ACHN (cell line): ENCODE data around the gene NALCN.

ENCODE experiments used
- DNase-seq: peaks from one replicate; pipeline ENCODE4 v3.0.0-alpha.2; 2015
- in situ Hi-C: cut with HindIII; loops from 2 replicates; pipeline ENCODE4 v1.10.0; 2017; ENCODE audit warnings: low sequenced_read_pairs, low pct_ligation_motif_present, low pct_unique_long_range_greater_than_20kb

NALCN gene

GRCh38 chr13:101248739-101249514 is 167.4 kb downstream of the NALCN start:
- DNase-seq: no peak
- in situ Hi-C loops: no loop called here

GRCh38 chr13:101242720-101243119 is 173.6 kb downstream of the NALCN start:
- in situ Hi-C loops: no loop called here

DNA sequence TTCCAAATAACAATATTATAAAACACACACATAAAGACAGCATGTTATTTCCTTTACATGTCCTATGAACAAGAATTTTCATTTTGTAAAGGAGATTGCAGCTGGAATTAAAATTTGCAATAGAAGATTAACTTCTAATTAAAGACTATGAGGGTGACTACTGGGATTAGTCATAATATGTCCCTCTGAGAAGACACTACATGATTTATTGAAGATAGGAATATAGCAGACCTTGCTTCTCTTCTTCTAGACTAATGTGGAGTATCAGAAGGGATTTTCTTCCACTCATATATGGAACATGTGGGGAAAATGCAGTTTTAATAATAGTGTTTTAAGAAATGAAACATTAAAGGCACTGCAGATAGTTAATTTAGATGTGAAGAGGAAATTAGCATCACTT is 177.8 kb downstream of the NALCN start:
- DNase-seq: no peak
- in situ Hi-C loops: no loop called here

More at GRCh38 chr13:101242720-101243119, 173.6 kb downstream of the NALCN start:
- DNase-seq: no peak

DNA sequence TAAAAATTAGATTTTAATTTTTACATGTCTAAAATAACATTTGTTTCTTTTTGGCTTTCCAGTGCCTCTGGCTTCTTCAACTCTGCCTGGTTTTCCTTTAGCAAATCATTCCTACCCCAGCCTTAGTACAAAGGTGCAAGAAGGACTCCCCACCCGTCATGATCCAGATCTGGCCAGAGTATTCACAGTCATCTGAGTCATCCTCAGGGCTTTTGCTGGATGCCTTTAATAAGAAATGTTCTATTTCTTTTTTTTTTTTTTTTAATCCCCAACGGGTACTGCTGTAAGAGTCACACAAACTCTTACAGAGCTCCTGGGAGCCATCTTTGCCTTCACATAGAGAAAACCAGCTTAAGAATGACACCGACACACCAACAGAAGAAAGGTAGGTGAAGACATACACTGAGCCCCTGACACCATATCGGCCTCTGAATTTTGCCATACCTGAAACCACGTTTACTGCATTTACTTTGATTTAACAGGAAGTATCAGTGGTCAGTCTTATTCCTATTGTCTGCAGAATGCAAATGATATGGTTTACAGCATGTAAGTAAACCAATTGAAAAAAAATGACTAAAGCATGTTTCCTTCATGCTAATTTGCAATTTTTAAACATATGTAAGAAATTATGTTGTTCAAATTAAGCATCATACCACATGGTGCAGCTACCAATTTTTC is 184.4 kb downstream of the NALCN start:
- in situ Hi-C loops: no loop called here
- no peak for DNase-seq

DNA sequence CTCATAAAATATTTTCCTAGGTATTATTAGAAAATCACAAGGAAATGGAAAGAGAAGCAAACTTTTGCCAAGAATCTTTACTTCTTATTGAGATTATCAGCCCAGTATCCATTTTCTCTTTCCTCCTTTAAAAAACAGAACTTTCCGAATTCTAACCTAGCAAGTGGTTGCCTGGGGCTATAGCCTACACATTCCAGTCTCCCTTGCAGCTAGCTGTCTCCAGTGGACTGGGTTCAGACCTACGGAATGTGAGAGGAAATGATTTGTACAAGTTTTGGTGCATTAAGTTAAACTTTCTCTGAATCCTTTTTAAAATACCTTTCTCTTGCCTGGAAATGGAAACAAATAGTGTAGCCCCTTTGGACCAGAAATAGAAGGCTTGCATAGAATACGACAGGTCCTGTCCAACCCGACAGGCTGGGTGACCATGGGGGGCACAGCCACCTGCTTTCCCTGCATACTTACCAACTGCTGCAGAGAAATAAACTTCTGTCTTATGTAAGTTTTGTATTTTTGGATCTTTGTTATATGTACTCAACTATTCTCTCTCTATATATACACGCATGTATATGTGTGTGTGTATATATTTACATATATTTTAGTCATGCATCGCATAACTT is 185.9 kb downstream of the NALCN start:
- in situ Hi-C loops: no loop called here
- DNase-seq: no peak

DNA sequence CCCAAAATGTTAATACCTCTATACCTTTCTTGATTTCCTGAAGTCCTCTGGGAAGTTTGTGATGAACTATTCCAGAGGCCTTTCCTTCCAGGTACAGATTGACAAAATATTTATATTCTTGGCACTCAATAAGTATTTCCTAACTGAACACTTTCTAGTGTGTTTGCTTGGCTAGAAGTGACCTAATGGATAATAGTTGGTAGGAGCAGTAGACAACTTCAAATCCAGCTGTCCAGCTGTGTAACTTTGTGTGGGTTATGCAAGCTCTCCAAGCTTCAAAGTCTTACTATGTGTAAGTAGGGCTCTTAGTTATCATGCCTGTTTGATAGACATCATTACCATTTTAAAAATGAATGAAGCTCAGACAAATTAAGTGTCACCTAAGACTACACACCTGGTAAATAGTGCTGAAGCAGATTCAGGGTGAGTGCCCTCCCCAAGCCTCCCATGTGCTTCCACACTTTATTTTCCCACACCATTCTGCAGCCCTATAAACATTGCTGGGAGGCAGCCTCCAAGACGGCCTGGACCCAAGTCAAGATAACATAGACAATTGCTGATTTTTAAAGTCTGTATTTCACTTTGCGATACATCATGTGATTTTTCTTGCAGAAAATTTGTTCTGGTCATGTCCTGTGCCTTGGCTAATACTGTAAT is 196.6 kb downstream of the NALCN start:
- no peak for DNase-seq
- in situ Hi-C loops: no loop called here

GRCh38 chr13:101218484-101218883 is 197.8 kb downstream of the NALCN start:
- DNase-seq: no peak
- in situ Hi-C loops: no loop called here

DNA sequence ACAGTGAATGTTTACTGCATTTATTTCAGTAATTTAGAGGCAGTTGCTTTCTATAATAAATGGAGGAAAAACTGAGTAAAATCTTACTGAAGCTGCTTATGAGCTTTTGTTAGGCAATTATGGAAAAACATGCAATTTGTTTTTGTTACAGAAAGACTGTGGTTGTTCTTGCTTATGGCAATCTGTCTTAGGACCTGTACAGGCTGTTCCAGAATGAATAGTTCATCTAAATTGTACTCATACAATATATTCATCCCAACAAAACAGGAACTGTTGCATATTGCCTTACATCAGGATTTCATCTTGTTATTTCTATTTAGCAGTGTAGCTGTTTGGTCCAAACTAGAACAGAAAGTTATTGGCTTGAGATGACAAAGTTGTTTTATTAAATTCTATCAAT is 199.2 kb downstream of the NALCN start:
- in situ Hi-C loops: no loop called here
- no peak for DNase-seq

- no peak for DNase-seq
- in situ Hi-C loops: no loop called here
Observed at GRCh38 chr13:101211261-101211660, 205.0 kb downstream of the NALCN start.

- in situ Hi-C loops: no loop called here
- DNase-seq: no peak
Observed at GRCh38 chr13:101210774-101211173, 205.5 kb downstream of the NALCN start.

DNA sequence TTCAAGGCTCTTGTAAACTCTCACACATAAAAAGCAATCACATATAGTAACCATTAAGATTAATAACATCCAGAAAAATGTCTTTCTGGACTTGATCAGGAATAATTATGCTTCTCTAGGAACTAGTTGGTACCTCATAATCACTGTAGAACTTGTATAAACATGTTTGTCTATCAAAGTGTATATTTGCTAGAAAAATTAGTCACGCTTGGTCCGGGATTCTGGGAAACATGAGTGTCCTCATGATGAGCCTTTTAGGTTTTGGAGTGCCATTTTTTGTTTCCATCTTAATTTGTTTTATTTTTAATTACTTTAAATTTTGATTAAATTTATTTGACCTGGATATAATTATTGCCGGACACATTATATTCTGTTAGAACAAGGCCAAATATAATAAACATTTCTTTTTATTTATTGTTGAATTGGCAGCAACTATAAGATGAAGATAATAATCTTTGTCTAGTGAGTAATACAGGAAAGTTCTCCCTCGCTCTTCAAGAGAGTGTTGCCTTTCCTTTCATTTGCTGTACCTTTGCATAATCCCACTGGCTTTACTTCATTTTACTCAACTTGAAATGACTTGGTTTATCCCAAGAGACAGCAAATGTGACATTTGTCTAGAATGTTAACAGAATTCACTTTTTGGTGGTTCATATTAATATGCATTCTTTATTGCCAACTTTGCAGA is 207.0 kb downstream of the NALCN start:
- in situ Hi-C loops: no loop called here
- DNase-seq: no peak

GRCh38 chr13:101205408-101205807 is 210.9 kb downstream of the NALCN start:
- in situ Hi-C loops: no loop called here

DNA sequence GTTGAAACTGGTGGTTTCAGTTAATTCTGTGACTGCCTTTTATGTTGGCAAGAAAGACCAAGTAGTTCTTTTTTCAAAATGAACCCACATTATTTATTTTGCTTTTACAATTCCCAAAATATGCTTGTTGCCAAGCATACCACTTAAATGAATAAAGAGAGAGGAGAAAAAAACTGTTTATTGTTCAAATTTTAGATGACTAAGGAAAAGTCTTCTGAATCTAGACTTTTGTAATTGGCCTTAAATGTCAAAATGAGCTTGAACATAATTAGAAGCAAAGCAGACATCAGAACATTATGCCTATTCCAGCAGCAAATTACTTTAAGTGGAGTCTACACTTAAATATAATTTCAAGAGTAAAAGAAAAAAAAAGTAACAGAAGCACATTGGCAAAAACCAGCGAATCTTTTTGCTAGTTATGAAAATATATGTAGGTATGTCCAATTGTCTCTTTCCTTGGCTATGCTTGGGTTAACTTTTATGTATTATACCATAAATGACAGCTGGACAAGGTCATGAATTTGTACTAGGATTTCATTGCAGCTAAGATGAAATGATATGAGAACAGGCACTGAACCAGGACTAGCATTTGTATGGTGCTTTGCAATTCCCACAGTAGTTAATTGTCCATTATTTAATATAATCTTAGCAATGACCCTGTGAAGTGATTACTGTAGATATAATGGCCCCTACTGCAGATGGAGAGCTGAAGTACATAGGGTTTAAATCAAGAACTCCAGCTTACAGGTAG is 211.9 kb downstream of the NALCN start:
- in situ Hi-C loops: no loop called here
- DNase-seq: no peak

More at GRCh38 chr13:101205408-101205807, 210.9 kb downstream of the NALCN start:
- DNase-seq: no peak

DNA sequence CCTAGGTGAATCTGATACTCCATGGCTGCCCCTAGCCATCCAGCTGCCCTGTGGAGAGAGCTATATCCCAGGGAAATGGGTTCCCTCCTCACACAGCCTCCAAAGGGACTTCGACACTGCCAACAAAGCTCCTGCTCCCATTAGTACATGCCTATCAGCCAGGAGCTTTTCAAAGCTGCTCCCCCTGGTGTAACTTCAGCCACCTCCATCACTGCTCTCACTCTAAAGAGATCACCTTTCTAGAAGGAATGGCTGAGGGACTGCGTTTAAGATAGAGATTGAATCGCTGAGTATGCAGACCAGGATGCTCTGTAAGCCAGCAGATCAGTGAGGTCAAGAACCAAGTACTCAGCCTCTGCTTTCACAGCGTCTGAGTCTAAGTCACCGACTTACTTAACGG is 213.7 kb downstream of the NALCN start:
- DNase-seq: no peak
- in situ Hi-C loops: no loop called here

GRCh38 chr13:101190976-101191375 is 225.3 kb downstream of the NALCN start:
- in situ Hi-C loops: no loop called here
- no peak for DNase-seq

DNA sequence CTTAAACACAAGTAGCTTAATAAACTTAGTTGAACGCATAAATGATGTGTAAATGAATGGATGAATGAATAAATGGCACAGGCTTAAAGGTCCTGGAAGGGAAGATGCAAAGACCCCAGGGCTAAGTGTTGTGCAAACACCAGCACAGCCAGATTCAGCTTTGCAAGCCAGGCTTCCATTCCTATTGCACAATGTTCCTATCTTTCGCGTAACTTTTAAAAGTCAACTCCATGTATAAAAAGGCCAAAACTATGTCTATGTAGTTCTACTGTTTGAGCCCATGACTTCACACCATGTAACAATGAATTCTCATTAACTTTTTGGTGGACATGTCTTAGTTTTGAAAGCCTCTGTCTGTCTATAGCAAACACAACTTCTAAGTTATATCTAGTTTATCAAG is 226.0 kb downstream of the NALCN start:
- DNase-seq: no peak
- in situ Hi-C loops: no loop called here

GRCh38 chr13:101185606-101186005 is 230.7 kb downstream of the NALCN start:
- in situ Hi-C loops: no loop called here
- no peak for DNase-seq

DNA sequence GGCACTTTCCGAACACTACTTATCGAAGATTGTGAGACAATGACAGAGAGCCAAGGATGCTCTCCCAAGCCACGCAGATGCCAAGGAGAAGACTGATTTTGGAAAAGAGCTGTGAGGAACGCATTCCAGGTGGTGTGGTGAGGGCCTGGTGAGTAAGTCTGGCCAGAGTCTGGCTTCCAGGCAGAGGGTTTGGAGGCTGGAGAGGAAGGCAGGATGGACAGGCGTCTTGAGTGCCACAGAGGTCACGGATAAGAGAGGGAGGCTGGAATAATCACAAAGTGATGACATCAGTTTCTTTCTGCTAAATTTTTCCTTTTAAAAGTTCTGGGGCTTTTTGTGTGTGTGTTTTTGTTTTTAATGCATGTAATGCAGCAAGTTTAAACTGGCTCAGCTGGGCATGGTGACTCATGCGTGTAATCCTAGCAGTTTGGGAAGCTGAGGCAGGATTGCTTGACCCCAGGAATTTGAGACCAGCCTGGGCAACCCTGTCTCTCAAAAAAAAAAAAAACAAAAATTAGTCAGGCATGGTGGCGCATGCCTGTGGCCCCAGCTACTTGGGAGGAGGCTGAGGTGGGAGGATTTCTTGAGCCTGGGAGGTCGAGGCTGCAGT is 235.1 kb downstream of the NALCN start:
- DNase-seq: no peak
- in situ Hi-C loops: no loop called here
